Endodermal cell (in vitro differentiated cells): Measurements from ENCODE around the gene DNAH12. TPM values are rescaled to one million over a fixed set of nuclear protein-coding genes. Genes with fewer than 3 reads are reported as not detected.

Source experiments
- DNase-seq: peaks from one replicate; pipeline ENCODE4 v3.0.0-alpha.2; 2017
- H3K27ac ChIP-seq: 2 replicates; pipeline ENCODE4 v1.5.1; 2013; ENCODE audit warnings: mild to moderate bottlenecking, low read depth, low read length, moderate library complexity
- H3K27me3 ChIP-seq: 2 replicates; pipeline ENCODE4 v1.6.1; 2013; ENCODE audit warnings: mild to moderate bottlenecking, low read length, moderate library complexity; ENCODE audit not compliant: insufficient read depth, control insufficient read depth, poor library complexity, severe bottlenecking
- H3K36me3 ChIP-seq: 2 replicates; pipeline ENCODE4 v1.7.0; 2013; ENCODE audit warnings: mild to moderate bottlenecking, low read length, moderate library complexity; ENCODE audit not compliant: control insufficient read depth, insufficient read depth
- H3K4me1 ChIP-seq: one replicate; pipeline ENCODE4 v1.7.0; 2013; ENCODE audit warnings: low read length; ENCODE audit not compliant: control insufficient read depth, insufficient read depth
- H3K4me3 ChIP-seq: 2 replicates; pipeline ENCODE4 v1.5.1; 2013; ENCODE audit warnings: mild to moderate bottlenecking, low read length, moderate library complexity
- H3K9ac ChIP-seq: 2 replicates; pipeline ENCODE4 v1.6.1; 2013; ENCODE audit warnings: mild to moderate bottlenecking, low read length, moderate library complexity; ENCODE audit not compliant: poor library complexity, severe bottlenecking; ENCODE audit errors: extremely low read depth
- H3K9me3 ChIP-seq: 2 replicates; pipeline ENCODE4 v1.6.1; 2013; ENCODE audit warnings: mild to moderate bottlenecking, low read length, moderate library complexity; ENCODE audit not compliant: control insufficient read depth
- H3K27ac Mint-ChIP-seq: 2 replicates; pipeline ENCODE4 v1.8.0; 2020; ENCODE audit warnings: mixed read lengths
- H3K27me3 Mint-ChIP-seq: 2 replicates; pipeline ENCODE4 v1.8.0; 2021; ENCODE audit warnings: mild to moderate bottlenecking, mixed read lengths; ENCODE audit not compliant: insufficient read depth
- H3K36me3 Mint-ChIP-seq: 2 replicates; pipeline ENCODE4 v1.8.0; 2020; ENCODE audit warnings: low read depth, mixed read lengths
- H3K4me1 Mint-ChIP-seq: 2 replicates; pipeline ENCODE4 v1.8.0; 2020; ENCODE audit warnings: mixed read lengths
- H3K4me3 Mint-ChIP-seq: 2 replicates; pipeline ENCODE4 v1.8.0; 2020; ENCODE audit warnings: mild to moderate bottlenecking, moderate library complexity, mixed read lengths
- H3K9me3 Mint-ChIP-seq: 2 replicates; pipeline ENCODE4 v1.8.0; 2020; ENCODE audit warnings: mild to moderate bottlenecking, mixed read lengths
- CTCF ChIP-seq: fragments of 200-600 bp; sonication (generic); conservative IDR thresholded peaks from 2 replicates; pipeline ENCODE4 v1.5.0; 2021; ENCODE audit warnings: antibody characterized with exemption, mild to moderate bottlenecking
- WGBS, 2 experiments: methylation state at CpG; one replicate each; pipeline versions ENCODE4 v1.1.5 to v1.1.7; 2013; ENCODE audit warnings: missing lambda C conversion rate in 2 of 2, mixed read lengths in 1 of 2; ENCODE audit not compliant: insufficient coverage in 1 of 2, insufficient read length in 1 of 2; 5-methylcytosine and 5-hydroxymethylcytosine counted together
- total RNA-seq, 2 donors: library from RNA; stranded (reverse); fragmentation: NEBNext Ultra II Directional in 1 of 2; extraction: Animal tissue kit (Norgen Biotek cat#: 25700) in 1 of 2; gene quantifications; 2 replicates in 1 of 2; 3 replicates in 1 of 2; pipeline ENCODE4 v1.2.1, GENCODE V29; 2021

The DNAH12 gene
- total RNA-seq, 2 donors from 2014 or later, result 0.77 to 2.2 TPM

DNA sequence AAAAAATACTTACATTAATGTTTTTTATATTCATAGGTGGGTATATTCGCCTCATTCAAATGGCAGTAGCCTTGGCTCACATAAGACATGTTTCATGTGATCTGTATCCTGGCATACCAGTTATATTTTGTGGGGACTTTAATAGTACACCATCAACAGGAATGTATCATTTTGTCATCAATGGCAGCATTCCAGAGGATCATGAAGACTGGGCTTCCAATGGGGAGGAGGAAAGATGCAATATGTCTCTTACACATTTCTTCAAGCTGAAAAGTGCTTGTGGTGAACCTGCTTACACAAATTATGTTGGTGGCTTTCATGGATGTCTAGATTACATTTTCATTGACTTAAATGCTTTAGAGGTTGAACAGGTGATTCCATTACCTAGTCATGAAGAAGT is 15.4 kb upstream of the DNAH12 start:
- Histone ChIP-seq H3K9ac (no peak overlapping the region), H3K4me3 (no peak overlapping the region), H3K9me3 (peaks cover 5% of the 10 kb centered on the region), H3K27ac (no peak overlapping the region), H3K36me3 (peaks cover 23% of the 10 kb centered on the region), H3K27me3 (peaks cover 10% of the 10 kb centered on the region), H3K4me1 (no peaks in the 10 kb centered on the region)
- TF ChIP-seq CTCF, result no peak
- H3K36me3 Mint-ChIP-seq, result peaks cover 17% of the 10 kb centered on the region
- 88% methylated on average over 1 of the region's 1 CpG; no CpG with 5 or more reads in 1 of the 2 experiments for WGBS, 2 experiments
- H3K27ac Mint-ChIP-seq, result no peak overlapping the region
- H3K9me3 Mint-ChIP-seq, result peaks cover 1% of the 10 kb centered on the region
- H3K27me3 Mint-ChIP-seq, result no peaks in the 10 kb centered on the region
- H3K4me3 Mint-ChIP-seq, result no peak overlapping the region
- peaks cover 13% of the 10 kb centered on the region for H3K4me1 Mint-ChIP-seq
- no peak for DNase-seq

GRCh38 chr3:57557085-57557537 is 13.0 kb upstream of the DNAH12 start:
- peak; percentile 62 for DNase-seq
- Histone ChIP-seq H3K4me3 (peak overlapping the region; percentile 85), H3K36me3 (peaks cover 20% of the 10 kb centered on the region), H3K27me3 (peaks cover 10% of the 10 kb centered on the region), H3K4me1 (no peaks in the 10 kb centered on the region), H3K27ac (no peak overlapping the region), H3K9ac (peak overlapping the region; percentile 60), H3K9me3 (peaks cover 5% of the 10 kb centered on the region)
- Mint-ChIP-seq H3K4me3 (peak overlapping the region; percentile 75), H3K27me3 (no peaks in the 10 kb centered on the region), H3K27ac (no peak overlapping the region), H3K9me3 (peaks cover 1% of the 10 kb centered on the region), H3K36me3 (peaks cover 14% of the 10 kb centered on the region), H3K4me1 (peaks cover 13% of the 10 kb centered on the region)
- no peak for TF ChIP-seq CTCF
- WGBS, 2 experiments, result 17 to 20% methylated on average over 18 to 29 of the region's 29 CpGs

GRCh38 chr3:57556459-57557084 is 12.4 kb upstream of the DNAH12 start:
- peak; percentile 14 for TF ChIP-seq CTCF
- 6 to 7% methylated on average over 35 to 54 of the region's 54 CpGs for WGBS, 2 experiments
- Histone ChIP-seq H3K36me3 (peaks cover 14% of the 10 kb centered on the region), H3K4me1 (no peaks in the 10 kb centered on the region), H3K27ac (peak overlapping the region; percentile 48), H3K27me3 (peaks cover 10% of the 10 kb centered on the region), H3K9me3 (peaks cover 5% of the 10 kb centered on the region), H3K9ac (peak overlapping the region; percentile 60), H3K4me3 (peak overlapping the region; percentile 85)
- Mint-ChIP-seq H3K27ac (no peak overlapping the region), H3K9me3 (peaks cover 1% of the 10 kb centered on the region), H3K27me3 (no peaks in the 10 kb centered on the region), H3K4me3 (peak overlapping the region; percentile 75), H3K4me1 (peaks cover 13% of the 10 kb centered on the region), H3K36me3 (peaks cover 14% of the 10 kb centered on the region)
- DNase-seq, result no peak
